ENCODE results near the gene AACS.
A peak's percentile ranks its signal among the peaks of the same experiment; 100 is the strongest.

Gene AACS

GRCh38 chr12:125159702-125160101 is 94.5 kb downstream of the AACS start:
- H3K4me1 Mint-ChIP-seq, result peaks cover 10% of the 10 kb centered on the region
- DNase-seq, result no peak
- no peak overlapping the region for H3K4me3 Mint-ChIP-seq
- TF ChIP-seq CTCF (IDR thresholded peaks at IDR 0.05), result no peak
- H3K27me3 Mint-ChIP-seq (ENCODE audit: low read depth, poor library complexity), result peaks cover 2% of the 10 kb centered on the region
- H3K36me3 Mint-ChIP-seq (ENCODE audit: low read depth), result no peaks in the 10 kb centered on the region
- H3K9me3 Mint-ChIP-seq, result peaks cover 14% of the 10 kb centered on the region
- no peak overlapping the region for H3K27ac Mint-ChIP-seq

DNA sequence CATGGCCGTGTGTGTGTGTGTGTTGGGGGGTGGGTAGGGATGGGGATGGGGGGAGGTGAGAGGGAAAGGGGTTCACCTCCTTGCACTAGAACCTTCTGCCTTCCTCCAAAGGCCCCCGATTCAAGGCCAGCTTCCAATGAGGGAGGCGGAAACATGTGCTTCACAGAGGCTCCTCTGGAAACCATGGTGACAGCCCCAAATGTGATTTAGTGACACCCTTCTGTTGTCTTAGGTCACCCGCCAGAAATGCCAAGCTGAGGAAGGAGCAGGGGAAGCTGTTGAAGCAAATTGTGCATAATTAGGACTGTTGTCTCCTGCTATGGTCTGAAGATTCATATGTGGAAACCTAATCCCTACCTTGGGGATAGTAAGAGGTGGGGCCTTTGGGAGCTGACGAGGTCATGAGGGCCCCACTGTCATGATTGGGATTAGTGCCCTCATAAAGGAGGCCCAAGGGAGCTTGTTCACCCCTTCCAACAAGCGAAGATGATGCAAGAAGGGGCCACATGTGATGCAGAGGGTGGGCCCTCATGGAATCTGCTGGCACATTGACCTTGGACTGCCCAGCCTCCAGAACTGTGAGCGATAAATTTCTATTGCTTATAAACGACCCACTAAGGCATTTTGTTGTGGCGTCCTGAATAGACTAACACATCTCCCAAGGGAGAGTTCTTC is 95.2 kb downstream of the AACS start:
- peaks cover 14% of the 10 kb centered on the region for H3K9me3 Mint-ChIP-seq
- no peaks in the 10 kb centered on the region for H3K36me3 Mint-ChIP-seq (ENCODE audit: low read depth)
- H3K4me1 Mint-ChIP-seq, result peaks cover 10% of the 10 kb centered on the region
- peaks cover 2% of the 10 kb centered on the region for H3K27me3 Mint-ChIP-seq (ENCODE audit: low read depth, poor library complexity)
- no peak for DNase-seq
- no peak overlapping the region for H3K4me3 Mint-ChIP-seq
- no peak overlapping the region for H3K27ac Mint-ChIP-seq
- TF ChIP-seq CTCF (IDR thresholded peaks at IDR 0.05), result no peak

DNA sequence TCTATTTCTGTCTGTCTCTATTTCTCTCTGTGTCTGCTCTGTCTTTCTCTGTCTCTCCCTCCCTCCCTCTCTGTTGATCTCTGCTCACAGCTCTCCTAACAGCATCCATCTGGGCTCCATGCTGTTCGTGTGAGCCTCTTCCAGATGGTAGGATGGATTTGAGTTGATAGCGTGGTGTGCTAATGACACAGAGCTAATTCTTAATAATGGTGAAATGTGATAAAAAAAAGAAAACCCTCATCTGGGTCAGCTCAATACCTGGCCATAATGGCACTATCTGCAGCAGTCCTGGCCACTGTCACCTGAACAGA is 96.4 kb downstream of the AACS start:
- no peak for DNase-seq
- no peak for TF ChIP-seq CTCF (IDR thresholded peaks at IDR 0.05)
- H3K36me3 Mint-ChIP-seq (ENCODE audit: low read depth), result no peaks in the 10 kb centered on the region
- peaks cover 2% of the 10 kb centered on the region for H3K27me3 Mint-ChIP-seq (ENCODE audit: low read depth, poor library complexity)
- H3K27ac Mint-ChIP-seq, result no peak overlapping the region
- peaks cover 19% of the 10 kb centered on the region for H3K9me3 Mint-ChIP-seq
- peaks cover 10% of the 10 kb centered on the region for H3K4me1 Mint-ChIP-seq
- H3K4me3 Mint-ChIP-seq, result no peak overlapping the region

DNA sequence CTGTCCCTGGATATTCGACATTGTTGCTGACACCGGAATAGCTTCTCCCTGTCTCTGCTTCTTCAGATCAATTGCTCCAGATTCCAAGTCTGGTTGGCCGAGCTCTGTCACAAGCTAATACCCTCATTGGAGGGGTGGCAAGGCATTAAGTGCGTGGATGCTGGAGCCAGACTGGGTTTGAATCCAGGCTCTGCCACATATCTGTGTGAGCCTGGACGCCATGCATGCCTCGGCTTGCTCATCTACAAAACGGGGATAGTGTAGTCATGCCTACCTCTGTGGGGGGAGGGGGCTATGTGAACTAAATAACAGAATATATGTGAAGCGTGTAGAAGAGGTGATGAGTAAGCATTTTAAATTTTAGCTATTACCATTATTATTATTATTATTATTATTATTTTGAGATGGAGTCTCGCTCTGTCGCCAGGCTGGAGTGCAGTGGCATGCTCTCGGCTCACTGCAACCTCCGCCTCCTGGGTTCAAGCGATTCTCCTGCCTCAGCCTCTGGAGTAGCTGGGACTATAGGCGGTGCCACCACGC is 97.3 kb downstream of the AACS start:
- Mint-ChIP-seq H3K27ac (no peak overlapping the region), H3K4me3 (no peak overlapping the region), H3K36me3 (ENCODE audit: low read depth) (no peaks in the 10 kb centered on the region), H3K4me1 (peaks cover 10% of the 10 kb centered on the region), H3K9me3 (peaks cover 24% of the 10 kb centered on the region), H3K27me3 (ENCODE audit: low read depth, poor library complexity) (peaks cover 5% of the 10 kb centered on the region)
- no peak for TF ChIP-seq CTCF (IDR thresholded peaks at IDR 0.05)
- no peak for DNase-seq

DNA sequence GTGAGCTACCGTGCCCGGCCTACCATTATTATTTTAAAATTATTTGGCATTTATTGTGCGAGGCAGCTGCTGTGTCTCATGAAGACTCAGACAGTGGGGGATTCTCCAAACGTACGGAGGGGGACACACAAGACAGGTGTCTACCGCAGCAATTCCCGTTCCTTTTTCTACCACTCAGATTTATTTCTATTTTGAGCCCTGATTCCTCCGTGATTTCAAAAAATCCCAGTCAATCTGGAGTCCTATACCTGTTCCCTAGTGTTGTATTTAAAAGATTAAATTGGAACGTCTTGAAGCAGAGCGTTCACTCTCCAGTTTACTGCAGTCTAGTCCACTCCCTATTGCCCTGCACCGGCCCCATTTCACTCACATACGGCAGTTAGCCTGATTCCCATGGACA is 97.9 kb downstream of the AACS start:
- peaks cover 26% of the 10 kb centered on the region for H3K9me3 Mint-ChIP-seq
- H3K4me1 Mint-ChIP-seq, result peaks cover 10% of the 10 kb centered on the region
- H3K4me3 Mint-ChIP-seq, result no peak overlapping the region
- no peak for DNase-seq
- H3K36me3 Mint-ChIP-seq (ENCODE audit: low read depth), result no peaks in the 10 kb centered on the region
- no peak for TF ChIP-seq CTCF (IDR thresholded peaks at IDR 0.05)
- peaks cover 10% of the 10 kb centered on the region for H3K27me3 Mint-ChIP-seq (ENCODE audit: low read depth, poor library complexity)
- peak overlapping the region; percentile 10 for H3K27ac Mint-ChIP-seq

GRCh38 chr12:125164541-125164940 is 99.3 kb downstream of the AACS start:
- H3K27me3 Mint-ChIP-seq (ENCODE audit: low read depth, poor library complexity), result peaks cover 10% of the 10 kb centered on the region

More at GRCh38 chr12:125164541-125164940, 99.3 kb downstream of the AACS start:
- no peak overlapping the region for H3K27ac Mint-ChIP-seq
- peaks cover 10% of the 10 kb centered on the region for H3K4me1 Mint-ChIP-seq
- H3K4me3 Mint-ChIP-seq, result no peak overlapping the region
- no peaks in the 10 kb centered on the region for H3K36me3 Mint-ChIP-seq (ENCODE audit: low read depth)
- no peak for DNase-seq
- no peak for TF ChIP-seq CTCF (IDR thresholded peaks at IDR 0.05)
- peaks cover 22% of the 10 kb centered on the region for H3K9me3 Mint-ChIP-seq

All from nephron progenitor cell (in vitro differentiated cells).